Measurements from ENCODE around the gene FA2H.

Gene FA2H

GRCh38 chr16:74761665-74762064 lies 13.0 kb downstream of the FA2H start:
- TF ChIP-seq, protein P1, sequence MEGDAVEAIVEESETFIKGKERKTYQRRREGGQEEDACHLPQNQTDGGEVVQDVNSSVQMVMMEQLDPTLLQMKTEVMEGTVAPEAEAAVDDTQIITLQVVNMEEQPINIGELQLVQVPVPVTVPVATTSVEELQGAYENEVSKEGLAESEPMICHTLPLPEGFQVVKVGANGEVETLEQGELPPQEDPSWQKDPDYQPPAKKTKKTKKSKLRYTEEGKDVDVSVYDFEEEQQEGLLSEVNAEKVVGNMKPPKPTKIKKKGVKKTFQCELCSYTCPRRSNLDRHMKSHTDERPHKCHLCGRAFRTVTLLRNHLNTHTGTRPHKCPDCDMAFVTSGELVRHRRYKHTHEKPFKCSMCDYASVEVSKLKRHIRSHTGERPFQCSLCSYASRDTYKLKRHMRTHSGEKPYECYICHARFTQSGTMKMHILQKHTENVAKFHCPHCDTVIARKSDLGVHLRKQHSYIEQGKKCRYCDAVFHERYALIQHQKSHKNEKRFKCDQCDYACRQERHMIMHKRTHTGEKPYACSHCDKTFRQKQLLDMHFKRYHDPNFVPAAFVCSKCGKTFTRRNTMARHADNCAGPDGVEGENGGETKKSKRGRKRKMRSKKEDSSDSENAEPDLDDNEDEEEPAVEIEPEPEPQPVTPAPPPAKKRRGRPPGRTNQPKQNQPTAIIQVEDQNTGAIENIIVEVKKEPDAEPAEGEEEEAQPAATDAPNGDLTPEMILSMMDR (IDR thresholded peaks at IDR 0.05; ENCODE audit: control extremely low read depth, extremely low read depth, low read depth, missing control alignments): no peak
- ChIA-PET POLR2A (no interaction called here), CTCF (no interaction called here)
- DNase-seq (ENCODE audit: extremely low spot score): no peak

DNA sequence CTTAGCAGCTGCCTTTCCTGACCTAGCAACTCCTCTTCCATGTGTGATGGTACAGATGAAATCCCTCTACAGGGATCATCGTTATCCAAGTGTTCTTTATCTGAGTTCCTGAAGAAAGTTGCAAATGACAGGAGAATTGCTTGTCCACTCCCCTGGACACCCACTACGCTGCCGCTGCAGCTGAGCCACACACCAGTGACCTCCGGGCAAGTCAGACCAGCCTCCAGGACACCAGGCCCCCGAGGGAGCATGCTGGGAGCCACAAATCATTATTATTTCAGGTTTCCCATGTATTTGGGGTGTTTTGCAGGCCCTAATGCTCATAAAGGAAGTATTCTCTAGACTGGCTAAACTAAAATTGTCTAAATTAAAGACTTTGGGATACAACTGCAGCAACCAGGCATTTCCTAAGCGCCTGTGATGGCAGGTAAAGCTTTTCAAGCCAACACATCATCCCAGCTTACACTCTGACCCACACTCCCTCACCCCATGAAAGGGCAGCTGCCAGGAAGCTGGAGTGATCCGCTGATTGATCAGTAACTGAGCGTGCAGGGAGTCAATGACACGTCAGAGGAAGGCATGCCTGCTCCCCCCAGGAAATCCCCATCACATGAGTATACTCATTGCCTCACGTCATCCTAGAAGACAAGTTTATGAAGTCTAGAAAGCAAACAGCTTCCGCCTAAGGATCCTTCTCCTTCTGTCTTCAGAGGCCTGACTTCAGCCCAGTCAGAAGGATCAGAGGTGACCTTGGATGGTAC lies 14.4 kb downstream of the FA2H start:
- no peak for DNase-seq (ENCODE audit: extremely low spot score)
- POLR2A ChIA-PET: no interaction called here
- CTCF ChIA-PET: no interaction called here
- TF ChIP-seq, protein P1 (IDR thresholded peaks at IDR 0.05; ENCODE audit: control extremely low read depth, extremely low read depth, low read depth, missing control alignments): no peak

- POLR2A ChIA-PET: no interaction called here
- TF ChIP-seq, protein P1 (IDR thresholded peaks at IDR 0.05; ENCODE audit: control extremely low read depth, extremely low read depth, low read depth, missing control alignments): no peak
- DNase-seq (ENCODE audit: extremely low spot score): no peak
- CTCF ChIA-PET: no interaction called here
Observed at GRCh38 chr16:74759564-74759963, 15.1 kb downstream of the FA2H start.

DNA sequence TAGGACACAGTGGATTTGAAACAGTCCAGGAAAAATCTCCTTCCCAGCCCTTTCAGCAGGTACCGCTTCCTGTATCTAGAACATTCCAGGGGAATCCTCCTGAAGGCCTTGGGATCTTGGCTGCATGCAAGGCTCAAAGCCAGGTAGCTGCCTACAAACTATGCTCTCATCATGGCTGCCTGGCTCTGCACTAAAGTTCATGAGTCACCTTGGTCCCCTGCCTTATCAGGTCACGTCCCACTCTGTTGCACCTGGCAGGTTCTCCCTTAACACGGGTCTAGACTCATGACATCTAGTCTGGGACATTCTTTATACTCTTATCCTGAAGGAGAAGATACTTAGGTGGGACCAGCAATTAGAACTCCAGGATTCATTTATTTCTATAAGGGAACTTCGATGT lies 15.8 kb downstream of the FA2H start:
- no peak for DNase-seq (ENCODE audit: extremely low spot score)
- TF ChIP-seq, protein P1 (IDR thresholded peaks at IDR 0.05; ENCODE audit: control extremely low read depth, extremely low read depth, low read depth, missing control alignments): no peak
- ChIA-PET CTCF (no interaction called here), POLR2A (no interaction called here)

GRCh38 chr16:74757349-74757748 lies 17.3 kb downstream of the FA2H start:
- CTCF ChIA-PET: no interaction called here
- TF ChIP-seq, protein P1 (IDR thresholded peaks at IDR 0.05; ENCODE audit: control extremely low read depth, extremely low read depth, low read depth, missing control alignments): no peak
- POLR2A ChIA-PET: no interaction called here
- no peak for DNase-seq (ENCODE audit: extremely low spot score)

DNA sequence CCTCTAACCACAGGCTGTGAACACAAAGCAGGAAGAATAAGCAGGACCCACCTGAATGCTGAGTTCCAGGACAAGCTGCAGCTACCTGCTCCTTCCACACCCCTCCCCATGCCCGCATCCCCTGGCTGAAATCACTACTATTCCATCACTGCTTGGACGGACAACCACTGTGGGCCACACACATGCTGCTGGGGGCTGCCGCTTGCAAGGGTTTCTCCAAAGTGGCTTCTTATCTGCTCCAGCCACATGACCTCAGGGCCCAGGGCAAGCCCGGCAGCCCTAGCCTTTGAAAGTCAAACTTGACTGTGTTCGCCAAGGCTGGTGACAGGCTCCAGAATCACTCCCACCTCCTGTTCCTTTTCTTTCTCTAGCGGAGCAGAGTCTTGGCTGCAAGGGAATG lies 18.4 kb downstream of the FA2H start:
- POLR2A ChIA-PET: no interaction called here

More for the DNA sequence above, 18.4 kb downstream of the FA2H start:
- DNase-seq (ENCODE audit: extremely low spot score): no peak
- CTCF ChIA-PET: no interaction called here
- TF ChIP-seq, protein P1 (IDR thresholded peaks at IDR 0.05; ENCODE audit: control extremely low read depth, extremely low read depth, low read depth, missing control alignments): no peak
